SH-SY5Y (cell line): ENCODE measurements around the gene DAB1.

Experiments
- GATA2 ChIP-seq: IDR thresholded peaks from 2 replicates; pipeline ENCODE4 v1.6.1; 2011; ENCODE audit warnings: mild to moderate bottlenecking, low read depth, low read length
- GATA3 ChIP-seq: IDR thresholded peaks from 2 replicates; pipeline ENCODE4 v1.6.1; 2011; ENCODE audit warnings: low read depth, mild to moderate bottlenecking, low read length, moderate library complexity

DAB1 gene

DNA sequence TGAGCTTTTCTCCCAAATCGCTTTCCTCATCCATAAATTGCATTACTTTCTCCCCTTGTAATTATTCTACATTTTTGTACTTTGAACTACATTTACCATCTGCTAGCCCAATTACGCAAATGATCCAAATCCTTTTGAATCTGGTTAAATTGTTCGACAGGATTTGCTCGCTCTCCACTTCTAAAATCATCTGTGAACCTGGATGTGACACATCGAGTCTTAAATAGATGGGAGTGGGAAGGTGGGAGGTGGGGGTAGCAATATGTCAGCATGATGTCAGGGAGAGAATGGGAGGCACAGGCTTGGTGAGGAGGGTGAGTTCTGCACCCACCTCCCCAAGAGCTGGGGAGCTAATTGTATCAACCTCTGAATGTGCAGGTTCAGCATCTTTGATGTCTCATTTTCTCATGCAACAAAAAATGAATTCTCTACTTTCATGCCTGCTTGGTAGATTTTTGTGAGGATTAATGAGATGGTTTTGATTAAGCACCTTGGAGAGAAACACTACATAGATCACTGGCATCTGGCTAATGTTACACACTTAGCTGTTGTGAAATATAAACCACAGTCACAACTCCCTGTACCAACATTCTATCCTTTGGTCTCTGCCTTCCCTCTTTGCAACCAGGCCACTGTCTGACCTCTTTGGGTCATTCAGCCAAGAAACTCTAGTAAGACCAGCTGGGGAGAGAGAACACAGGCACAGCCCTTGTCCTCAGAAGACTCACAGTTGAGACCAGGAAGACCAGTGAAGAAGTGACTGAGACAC lies 165.1 kb downstream of the DAB1 start:
- TF ChIP-seq GATA2, result no peak
- TF ChIP-seq GATA3, result no peak

DNA sequence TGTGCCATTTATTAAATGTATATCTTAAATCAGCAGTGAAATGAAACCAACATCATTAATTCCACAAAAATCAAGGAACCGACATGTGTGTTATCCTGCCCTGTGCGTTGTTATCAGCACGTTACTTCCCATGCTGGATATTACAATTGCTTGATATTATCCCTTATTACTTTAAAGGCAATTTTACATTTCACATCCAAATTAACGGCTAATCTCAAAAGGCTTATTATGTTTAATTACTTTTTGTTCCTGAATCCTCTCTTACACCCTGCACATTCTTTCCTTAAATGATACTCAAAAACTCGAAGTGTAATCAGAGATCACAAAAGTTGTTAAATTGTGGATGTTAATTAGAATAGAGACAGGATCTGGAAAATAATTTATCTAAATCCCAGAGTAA lies 167.9 kb downstream of the DAB1 start:
- TF ChIP-seq GATA3, result no peak
- TF ChIP-seq GATA2, result no peak

DNA sequence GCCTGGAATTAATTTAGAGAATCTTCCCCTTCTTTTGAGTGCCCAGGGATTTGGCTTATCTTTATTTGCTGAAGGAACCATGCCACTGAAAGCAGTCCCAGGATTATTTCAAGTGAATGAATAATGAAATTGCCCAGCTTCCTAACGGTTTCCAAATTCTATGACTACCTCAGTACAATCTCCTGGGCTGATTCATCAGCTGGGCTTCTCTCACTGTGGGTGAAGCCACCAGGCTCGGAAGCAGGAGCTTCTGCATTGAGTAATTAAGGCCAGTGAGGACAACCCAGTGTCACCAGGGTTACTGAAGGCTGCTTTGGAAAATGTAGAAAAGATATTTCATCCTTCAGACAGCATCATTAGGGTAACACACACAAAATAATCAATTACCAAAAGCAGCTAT lies 169.8 kb downstream of the DAB1 start:
- TF ChIP-seq GATA3, result no peak
- no peak for TF ChIP-seq GATA2

DNA sequence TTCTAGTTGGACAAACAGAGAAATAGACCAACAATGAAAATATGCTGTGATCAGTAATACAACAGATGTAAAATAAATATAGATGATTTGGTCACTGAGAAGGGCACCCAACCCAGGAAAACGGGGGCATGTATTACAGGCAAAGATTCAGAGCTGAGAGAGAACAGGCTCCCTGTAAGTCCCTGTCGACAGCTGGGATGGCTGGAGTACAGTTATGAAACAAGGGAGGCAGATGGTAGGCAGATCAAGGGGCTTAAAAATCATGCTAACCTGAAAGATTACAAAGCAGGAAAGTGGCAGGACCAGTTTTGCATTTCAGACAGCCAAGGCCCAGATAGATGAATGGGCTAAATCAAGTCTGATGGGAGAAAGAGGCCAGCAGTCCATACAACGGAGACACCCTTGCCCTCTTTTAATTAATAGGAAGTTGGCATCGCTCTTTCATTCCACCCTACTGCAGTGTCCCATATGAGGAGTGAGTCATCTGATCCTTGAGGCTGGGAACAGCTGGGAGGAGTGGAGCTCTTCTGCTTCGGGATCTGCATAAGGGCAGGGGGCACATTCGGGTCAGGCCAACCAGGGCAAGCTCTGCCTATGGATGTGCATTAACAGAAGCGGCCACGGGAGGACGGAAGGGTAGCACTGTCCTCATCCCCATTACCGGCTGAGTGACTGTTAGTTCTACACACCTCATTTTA lies 171.1 kb downstream of the DAB1 start:
- TF ChIP-seq GATA3 (no peak), GATA2 (no peak)

DNA sequence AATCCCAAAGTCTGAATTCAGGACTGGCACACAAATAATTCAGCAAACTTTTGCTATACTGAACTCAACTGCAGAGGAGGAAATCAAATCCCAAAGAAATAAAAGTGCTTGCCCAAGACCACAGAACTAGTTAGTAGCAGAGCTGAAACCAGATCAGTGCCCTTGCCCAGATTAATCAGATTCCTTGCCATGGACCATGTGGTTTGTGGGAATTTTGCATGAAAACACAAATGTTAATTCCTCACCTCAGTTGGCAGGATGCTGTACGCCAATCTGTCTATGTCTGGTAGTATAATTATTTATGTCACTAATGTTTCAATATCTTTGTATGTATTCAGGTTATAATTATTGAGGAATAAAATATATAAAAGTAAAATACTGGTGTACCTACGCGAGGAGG lies 173.8 kb downstream of the DAB1 start:
- TF ChIP-seq GATA3, result no peak
- TF ChIP-seq GATA2, result no peak

DNA sequence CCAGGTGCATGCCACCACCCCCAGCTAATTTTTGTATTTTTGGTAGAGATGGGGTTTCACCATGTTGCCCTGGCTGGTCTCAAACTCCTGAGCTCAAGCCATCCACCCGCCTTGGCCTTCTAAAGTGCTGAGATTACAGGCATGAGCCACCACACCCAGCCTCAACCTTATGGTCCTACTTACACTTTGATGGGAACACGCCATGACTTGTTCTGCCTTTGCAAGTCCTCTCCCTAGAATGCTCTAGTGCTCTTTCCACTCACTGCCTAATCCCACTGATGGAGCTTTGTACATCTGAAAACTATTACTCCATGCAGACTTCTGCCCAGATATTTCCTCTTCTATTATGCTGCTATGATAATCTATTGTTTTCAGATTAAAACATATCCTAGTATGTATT lies 174.3 kb downstream of the DAB1 start:
- TF ChIP-seq GATA3 (no peak), GATA2 (no peak)

DNA sequence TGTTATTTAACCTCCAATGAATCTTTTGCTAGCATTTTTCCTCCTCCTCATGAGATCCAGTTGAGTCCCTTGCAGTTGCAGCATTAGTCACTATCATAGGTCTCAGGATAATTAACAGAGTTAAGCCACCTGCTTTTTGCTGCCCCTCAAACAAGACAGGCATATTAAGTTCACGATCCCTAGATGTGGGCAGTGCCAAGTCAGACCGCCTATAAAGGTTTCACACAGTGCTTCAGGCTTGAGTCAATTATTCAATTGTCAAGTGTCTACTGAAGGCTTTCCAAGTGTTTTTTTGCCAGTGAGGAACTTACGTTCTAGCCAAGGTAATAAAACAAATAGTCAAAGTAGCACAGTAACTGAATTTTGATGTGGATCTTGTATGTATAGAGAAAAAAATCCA lies 175.0 kb downstream of the DAB1 start:
- TF ChIP-seq GATA2 (no peak), GATA3 (no peak)

DNA sequence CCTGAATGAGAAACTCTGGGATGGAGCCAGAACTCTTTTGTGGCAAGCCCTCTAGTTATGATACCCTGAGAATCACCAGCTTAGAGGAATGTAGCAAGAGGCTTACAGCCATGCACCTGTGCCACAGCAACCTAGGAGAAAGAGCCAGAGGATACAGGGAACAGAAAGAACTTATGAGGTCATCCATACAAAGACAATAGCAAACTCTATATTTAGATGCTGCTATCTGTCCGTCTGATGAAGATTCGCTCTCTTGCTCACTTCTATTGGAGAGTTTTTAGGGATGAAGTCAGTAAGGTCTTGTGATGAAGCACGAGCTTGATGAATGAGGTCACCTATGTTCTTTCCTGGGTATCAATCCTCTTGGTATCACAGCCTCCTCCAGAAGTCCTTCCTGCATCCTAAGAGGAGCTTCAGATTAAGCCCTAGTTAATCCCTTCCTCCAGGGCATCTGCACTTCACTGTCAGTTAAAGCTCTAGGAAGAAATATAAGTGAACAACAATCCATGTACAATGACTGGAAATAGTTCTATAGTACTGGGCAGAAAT lies 185.6 kb downstream of the DAB1 start:
- TF ChIP-seq GATA2 (no peak), GATA3 (no peak)

DNA sequence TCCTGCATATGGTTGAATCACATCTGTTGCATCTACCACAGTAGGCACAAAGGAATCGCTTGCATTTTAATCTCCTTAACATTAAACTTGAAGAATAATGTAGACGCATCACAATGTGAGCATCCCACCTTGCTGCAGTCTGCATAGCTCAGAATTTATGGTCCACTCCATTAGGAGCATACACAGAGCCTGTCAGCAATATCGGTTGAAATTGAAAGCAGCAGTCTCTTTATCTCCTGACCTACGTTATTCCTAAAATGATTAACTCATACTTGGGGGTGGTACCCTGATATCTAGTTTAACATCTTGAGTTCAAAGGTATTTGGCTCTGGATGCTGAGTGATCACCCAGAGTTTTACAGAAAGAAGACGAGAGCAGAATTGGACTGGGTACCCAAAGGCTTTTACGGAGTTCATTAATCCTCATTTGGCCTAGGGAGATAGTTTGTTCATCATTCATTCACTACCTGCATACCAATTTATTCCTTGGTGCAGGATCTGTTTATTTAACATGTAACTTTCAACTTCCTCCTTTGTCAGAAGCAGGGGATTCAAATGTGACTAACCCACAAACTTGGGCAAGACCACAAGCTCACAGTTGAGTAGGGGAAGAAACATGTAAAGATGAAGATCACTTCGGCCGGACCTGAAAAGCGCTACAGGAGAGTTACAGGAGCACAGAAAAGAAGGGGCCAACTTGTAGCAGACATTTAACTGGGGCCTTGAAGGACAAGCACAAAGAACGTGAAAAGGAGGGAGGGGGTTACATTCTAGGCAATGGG lies 187.9 kb downstream of the DAB1 start:
- TF ChIP-seq GATA2 (no peak), GATA3 (no peak)

DNA sequence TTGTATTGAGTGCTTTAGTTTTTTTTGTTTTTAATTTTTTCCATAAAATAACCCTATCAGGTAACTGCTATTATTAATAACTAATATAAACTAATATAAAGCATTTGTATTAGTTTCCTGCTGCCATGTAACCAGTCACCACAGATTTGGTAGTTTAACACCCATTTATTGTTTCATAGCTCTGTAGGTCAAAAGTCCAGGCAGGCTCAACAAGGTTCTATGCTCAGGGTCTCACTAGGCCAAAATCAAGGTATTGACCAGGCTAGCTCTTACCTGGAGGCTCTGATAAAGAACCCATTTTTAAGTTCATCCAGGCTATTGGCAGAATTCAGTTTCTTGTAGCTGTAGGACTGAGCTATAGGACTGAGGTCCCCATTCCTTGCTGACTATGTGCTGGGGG lies 189.4 kb downstream of the DAB1 start:
- TF ChIP-seq GATA2, result no peak
- TF ChIP-seq GATA3, result no peak

DNA sequence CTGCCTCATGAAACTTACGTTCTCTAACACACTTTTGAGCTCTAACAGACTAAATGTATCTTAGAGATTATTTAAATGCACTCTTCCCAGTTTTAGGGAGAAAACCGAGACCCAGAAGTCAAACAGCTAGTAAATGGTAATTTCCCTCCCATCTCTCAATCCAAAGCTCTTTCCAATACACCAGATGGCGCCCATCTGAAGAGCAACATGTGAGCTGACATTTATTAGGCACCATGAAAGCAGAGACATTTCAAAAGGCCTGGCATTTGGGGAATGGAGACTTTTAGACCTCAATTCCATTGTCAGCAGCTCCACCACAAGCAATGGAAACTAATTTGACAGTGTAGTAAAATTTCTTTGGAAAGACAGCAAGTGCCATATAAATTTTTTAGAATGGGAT lies 191.4 kb downstream of the DAB1 start:
- TF ChIP-seq GATA2, result no peak
- TF ChIP-seq GATA3, result no peak

DNA sequence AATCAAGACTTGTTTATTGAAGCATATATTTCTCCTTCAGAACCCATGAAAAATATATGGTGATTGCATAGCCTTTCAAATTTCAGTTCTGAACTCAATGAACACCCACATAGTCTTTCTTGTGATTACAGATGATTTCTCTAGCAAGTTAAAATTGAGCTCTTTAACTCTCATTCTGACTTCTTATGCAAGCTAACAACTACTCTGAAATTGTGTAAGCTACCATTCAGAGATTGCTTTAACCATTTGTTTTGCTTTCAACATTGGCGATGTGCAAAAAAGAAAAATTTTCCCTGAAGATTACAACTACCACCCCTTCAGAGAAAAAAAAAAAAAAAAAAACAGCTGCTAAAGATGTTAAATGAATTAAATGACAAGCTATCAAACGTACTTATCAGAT lies 193.9 kb downstream of the DAB1 start:
- TF ChIP-seq GATA3 (no peak), GATA2 (no peak)

DNA sequence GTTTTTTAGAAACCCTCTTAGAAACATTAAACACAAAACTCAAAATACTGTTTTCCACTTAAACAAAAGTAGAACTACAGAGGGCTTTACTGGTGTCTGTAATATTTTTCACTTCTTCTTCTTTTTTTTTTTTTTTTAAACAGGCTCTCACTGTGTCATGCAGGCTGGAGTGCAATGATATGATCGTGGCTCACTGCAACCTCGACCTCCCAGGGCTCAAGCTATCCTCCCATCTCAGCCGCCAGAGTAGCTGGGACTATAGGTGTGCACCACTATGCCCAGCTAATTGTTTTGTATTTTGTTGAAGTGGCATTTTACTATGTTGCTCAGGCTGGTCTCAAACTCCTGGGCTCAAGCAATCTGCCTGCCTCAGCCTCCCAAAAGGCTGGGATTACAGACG lies 194.8 kb downstream of the DAB1 start:
- TF ChIP-seq GATA3 (no peak), GATA2 (no peak)

DNA sequence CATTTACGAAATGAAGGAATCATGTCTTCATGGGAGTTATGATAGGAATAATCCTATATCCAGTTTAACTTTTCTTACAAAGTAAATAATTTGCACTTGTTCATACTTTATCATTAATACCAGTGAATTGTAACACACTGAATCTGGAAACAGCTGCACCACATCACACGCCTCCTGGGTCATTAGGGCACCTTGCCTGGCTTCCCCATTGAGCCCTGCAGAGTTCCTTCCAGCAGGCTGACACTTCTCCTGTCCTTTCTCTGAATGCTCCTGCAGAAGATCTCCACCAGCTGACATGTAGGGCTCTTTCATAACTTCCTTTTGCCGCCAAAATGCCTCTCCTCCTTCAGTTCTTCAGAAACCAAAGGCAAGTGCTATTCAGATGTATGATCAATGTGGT lies 201.1 kb downstream of the DAB1 start:
- TF ChIP-seq GATA2, result no peak
- no peak for TF ChIP-seq GATA3
